HepG2 (cell line): Measurements from ENCODE around the gene SRSF1. TPM values are rescaled to one million over a fixed set of nuclear protein-coding genes. Genes with fewer than 3 reads are reported as not detected.

Source experiments
- GMEB2 ChIP-seq: IDR thresholded peaks from 2 replicates; pipeline ENCODE4 v1.6.1; 2016; ENCODE audit warnings: missing biosample characterization, missing genetic modification reagents, low read depth
- IRF2 ChIP-seq: IDR thresholded peaks from 2 replicates; pipeline ENCODE4 v1.6.1; 2018; ENCODE audit warnings: missing genetic modification reagents, missing compliant biosample characterization
- KDM6A ChIP-seq: IDR thresholded peaks from 2 replicates; pipeline ENCODE4 v1.6.1; 2016; ENCODE audit warnings: low read depth
- KLF9 ChIP-seq: IDR thresholded peaks from 2 replicates; pipeline ENCODE4 v1.6.1; 2016; ENCODE audit warnings: low read depth
- LCORL ChIP-seq, 2 experiments: fragments of 450-650 bp in 1 of 2; sonication (generic) in 1 of 2; formaldehyde crosslinking in 1 of 2; IDR thresholded peaks; 2 replicates each; pipeline versions ENCODE4 v1.5.0 to v1.6.1; 2017 to 2020; ENCODE audit warnings: antibody characterized with exemption in 1 of 2, missing genetic modification reagents in 1 of 2
- MAF1 ChIP-seq: sonication (generic); formaldehyde crosslinking; IDR thresholded peaks from 2 replicates; pipeline ENCODE4 v1.5.0; 2020; ENCODE audit warnings: missing genetic modification reagents, borderline replicate concordance
- MIXL1 ChIP-seq: IDR thresholded peaks from 2 replicates; pipeline ENCODE4 v1.6.1; 2016
- NFATC3 ChIP-seq: sonication (generic); formaldehyde crosslinking; IDR thresholded peaks from 2 replicates; pipeline ENCODE4 v1.5.1; 2020; ENCODE audit warnings: mild to moderate bottlenecking, missing genetic modification reagents
- PAWR ChIP-seq: sonication (generic); formaldehyde crosslinking; IDR thresholded peaks from 2 replicates; pipeline ENCODE4 v1.4.0; 2020; ENCODE audit warnings: missing genetic modification reagents, mild to moderate bottlenecking, borderline replicate concordance
- RFXANK ChIP-seq: IDR thresholded peaks from 2 replicates; pipeline ENCODE4 v1.6.1; 2016
- SRF ChIP-seq: IDR thresholded peaks from 2 replicates; pipeline ENCODE4 v1.6.1; 2011; ENCODE audit warnings: mild to moderate bottlenecking, low read depth, low read length, moderate library complexity
- TERF1 ChIP-seq: sonication (generic); formaldehyde crosslinking; IDR thresholded peaks from 2 replicates; pipeline ENCODE4 v1.8.0; 2022; ENCODE audit warnings: mild to moderate bottlenecking, missing genetic modification reagents, moderate library complexity
- ZFP36 ChIP-seq: fragments of 150-350 bp; IDR thresholded peaks from 2 replicates; pipeline ENCODE4 v1.6.1; 2018; ENCODE audit warnings: borderline replicate concordance, low read length, low read depth; ENCODE audit not compliant: partially characterized antibody
- ZHX2 ChIP-seq, 2 experiments: sonication (generic) in 1 of 2; formaldehyde crosslinking in 1 of 2; IDR thresholded peaks; 2 replicates each; pipeline versions ENCODE4 v1.6.1 to v1.9.0; 2014 to 2022; ENCODE audit warnings: antibody characterized with exemption in 1 of 2, borderline replicate concordance in 1 of 2, inconsistent platforms in 1 of 2, low read depth in 1 of 2, missing genetic modification reagents in 1 of 2
- ZNF101 ChIP-seq: sonication (generic); formaldehyde crosslinking; IDR thresholded peaks from 2 replicates; pipeline ENCODE4 v1.4.0; 2020; ENCODE audit warnings: mild to moderate bottlenecking, low read depth, missing genetic modification reagents, borderline replicate concordance
- ZNF331 ChIP-seq: sonication (generic); formaldehyde crosslinking; IDR thresholded peaks from 2 replicates; pipeline ENCODE4 v1.4.0; 2020; ENCODE audit warnings: missing genetic modification reagents
- ZNF343 ChIP-seq: sonication (generic); formaldehyde crosslinking; IDR thresholded peaks from 2 replicates; pipeline ENCODE4 v1.4.0; 2020; ENCODE audit warnings: mild to moderate bottlenecking, missing genetic modification reagents
- ZNF547 ChIP-seq: sonication (generic); formaldehyde crosslinking; IDR thresholded peaks from 2 replicates; pipeline ENCODE4 v1.5.1; 2020; ENCODE audit warnings: mild to moderate bottlenecking, missing genetic modification reagents
- ZNF558 ChIP-seq: sonication (generic); formaldehyde crosslinking; IDR thresholded peaks from 2 replicates; pipeline ENCODE4 v1.9.0; 2022; ENCODE audit warnings: mild to moderate bottlenecking, missing genetic modification reagents, borderline replicate concordance
- ZNF562 ChIP-seq: sonication (generic); formaldehyde crosslinking; IDR thresholded peaks from 2 replicates; pipeline ENCODE4 v1.8.0; 2022; ENCODE audit warnings: missing genetic modification reagents, borderline replicate concordance
- ZNF576 ChIP-seq: sonication (generic); formaldehyde crosslinking; IDR thresholded peaks from 2 replicates; pipeline ENCODE4 v1.4.0; 2020; ENCODE audit warnings: mild to moderate bottlenecking, missing genetic modification reagents
- polyA plus RNA-seq, 8 experiments: library from polyadenylated mRNA; depleted of rRNA in 3 of 8; stranded (reverse) in 7 of 8; unstranded in 1 of 8; fragments of >200 nt; fragmentation: Illumina TruSeq in 4 of 8; extraction: Trizol in 4 of 8; gene quantifications; 2 replicates each; pipeline versions ENCODE4 v1.2.1 to v1.2.3, GENCODE V29; 2011 to 2016; ENCODE audit warnings: low read depth in 4 of 8, missing spikeins in 1 of 8, mixed read lengths in 1 of 8; ENCODE audit not compliant: insufficient read depth in 1 of 8
- total RNA-seq, 5 experiments: library from RNA; depleted of rRNA; stranded (reverse); fragments of >200 nt; fragmentation: Illumina TruSeq; extraction: Trizol; gene quantifications; 2 replicates each; pipeline ENCODE4 v1.2.3, GENCODE V29; 2016; ENCODE audit warnings: low read depth in 1 of 5

SRSF1 gene
- total and polyA plus RNA-seq, 2 of the 13 experiments (the other 11 are each of a cell fraction or from before 2014, with no cell fraction given), result 142 to 445 TPM

- TF ChIP-seq ZHX2 (IDR thresholded peaks at IDR 0.05; ENCODE audit: low read depth), result no peak
- TF ChIP-seq ZHX2 (CRISPR knock-in tag; IDR thresholded peaks at IDR 0.05; ENCODE audit: borderline replicate concordance), result peak; percentile 38; the same call in 1 of the 2 replicates
- TF ChIP-seq RFXANK (CRISPR knock-in tag), result 0 out of 2 replicates have a peak, but pooled peaks have one; percentile 4
- 0 out of 2 replicates have a peak, but pooled peaks have one; percentile 67 for TF ChIP-seq ZNF343
- TF ChIP-seq ZNF558 (CRISPR knock-in tag), result peak; percentile 33; the same call in 1 of the 2 replicates
- no peak for TF ChIP-seq ZNF576 (CRISPR knock-in tag)
- no peak for TF ChIP-seq TERF1 (CRISPR knock-in tag)
- TF ChIP-seq NFATC3 (CRISPR knock-in tag), result 0 out of 2 replicates have a peak, but pooled peaks have one; percentile 54
- no peak for TF ChIP-seq SRF
- no peak for TF ChIP-seq KDM6A (CRISPR knock-in tag)
- TF ChIP-seq MAF1 (CRISPR knock-in tag), result no peak
- TF ChIP-seq IRF2 (CRISPR knock-in tag), result 0 out of 2 replicates have a peak, but pooled peaks have one; percentile 14
- no peak for TF ChIP-seq PAWR
- TF ChIP-seq ZNF101 (CRISPR knock-in tag), result no peak
- TF ChIP-seq LCORL (IDR thresholded peaks at IDR 0.05), result no peak
- no peak; the same call in 1 of the 2 replicates for TF ChIP-seq LCORL (CRISPR knock-in tag; IDR thresholded peaks at IDR 0.05)
- TF ChIP-seq ZNF331 (CRISPR knock-in tag), result no peak
- TF ChIP-seq ZNF562 (CRISPR knock-in tag), result no peak
- peak; percentile 35; the same call in 1 of the 2 replicates for TF ChIP-seq MIXL1
- TF ChIP-seq GMEB2 (CRISPR knock-in tag), result no peak
- TF ChIP-seq ZFP36, result no peak
- no peak for TF ChIP-seq KLF9
- peak; percentile 52; the same call in 1 of the 2 replicates for TF ChIP-seq ZNF547 (CRISPR knock-in tag)
These were observed 19.3 kb downstream of the SRSF1 start, which contains the start of gene VEZF1 (continued) for GRCh38 chr17:57987581-57988300.
